GM12873 (cell line): ENCODE measurements around the gene TMEM171.

Source experiments
- CTCF ChIP-seq: IDR thresholded peaks from 2 replicates; pipeline ENCODE4 v1.5.1; 2012; ENCODE audit warnings: low read depth, mild to moderate bottlenecking, moderate library complexity, low read length, control low read depth; ENCODE audit not compliant: insufficient read depth; ENCODE audit errors: missing control alignments

Gene TMEM171

GRCh38 chr5:73160239-73160671 lies 39.9 kb downstream of the TMEM171 start:
- TF ChIP-seq CTCF: no peak

DNA sequence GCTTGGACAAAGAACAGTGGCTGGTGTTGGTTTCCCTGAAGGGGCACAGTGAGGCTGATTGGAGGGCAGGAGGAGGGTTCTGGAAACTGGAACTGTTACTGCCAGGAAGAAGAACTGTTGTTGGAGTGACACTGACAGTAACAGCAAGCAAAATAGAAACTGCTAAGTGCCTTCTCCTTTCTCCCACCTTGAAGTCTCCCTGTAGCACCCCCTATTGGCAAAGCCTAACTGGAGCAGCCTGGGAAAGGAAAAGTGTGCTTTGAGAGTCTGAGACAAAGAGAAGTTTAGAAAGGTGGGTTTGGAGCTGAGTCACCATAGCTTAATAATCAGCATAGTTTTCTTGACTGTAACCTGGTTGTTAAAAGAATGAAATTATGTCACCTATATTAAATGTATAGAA lies 50.1 kb downstream of the TMEM171 start:
- TF ChIP-seq CTCF: peak; percentile 71

DNA sequence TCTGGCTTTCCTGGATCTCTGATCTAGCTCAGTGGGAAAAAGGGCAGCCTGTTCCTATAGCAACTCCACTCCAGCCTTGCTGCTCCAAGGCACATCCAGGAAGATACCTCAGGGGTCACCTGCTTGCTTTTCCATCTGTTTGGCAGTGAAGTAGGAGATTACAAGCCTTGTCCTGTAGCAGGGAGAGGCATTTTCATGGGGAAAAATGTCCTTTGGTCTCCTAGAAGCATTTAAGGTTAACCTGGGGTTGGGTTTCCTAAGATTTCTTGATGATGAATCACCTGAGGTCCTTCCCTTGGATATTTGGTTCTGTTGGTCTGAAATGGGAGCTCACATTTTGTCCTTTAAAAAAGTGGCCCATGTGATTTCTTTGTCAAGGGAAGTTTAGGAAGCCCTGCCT lies 51.1 kb downstream of the TMEM171 start:
- TF ChIP-seq CTCF: no peak

DNA sequence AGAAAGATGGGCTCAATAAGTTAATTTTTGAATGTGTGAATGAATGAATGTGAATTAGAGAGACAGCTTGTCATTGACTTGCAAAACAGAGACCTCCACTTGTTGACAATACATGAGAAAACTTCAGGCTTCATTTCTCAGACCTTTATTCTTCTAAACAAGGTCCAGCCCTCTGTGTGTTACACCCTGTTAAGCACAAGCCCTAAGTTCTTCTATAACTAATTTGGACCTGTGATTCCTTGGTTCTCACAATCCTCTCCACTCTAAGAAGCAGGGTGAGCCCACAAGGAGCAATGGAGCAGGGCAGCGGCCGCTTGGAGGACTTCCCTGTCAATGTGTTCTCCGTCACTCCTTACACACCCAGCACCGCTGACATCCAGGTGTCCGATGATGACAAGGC lies 52.6 kb downstream of the TMEM171 start, which contains the start of gene TMEM174:
Gene TMEM174 (plus strand): TSS at position 243 of the 400 bp plus-strand sequence. CDS start 51 bp downstream, at position 294.
- no peak for TF ChIP-seq CTCF

DNA sequence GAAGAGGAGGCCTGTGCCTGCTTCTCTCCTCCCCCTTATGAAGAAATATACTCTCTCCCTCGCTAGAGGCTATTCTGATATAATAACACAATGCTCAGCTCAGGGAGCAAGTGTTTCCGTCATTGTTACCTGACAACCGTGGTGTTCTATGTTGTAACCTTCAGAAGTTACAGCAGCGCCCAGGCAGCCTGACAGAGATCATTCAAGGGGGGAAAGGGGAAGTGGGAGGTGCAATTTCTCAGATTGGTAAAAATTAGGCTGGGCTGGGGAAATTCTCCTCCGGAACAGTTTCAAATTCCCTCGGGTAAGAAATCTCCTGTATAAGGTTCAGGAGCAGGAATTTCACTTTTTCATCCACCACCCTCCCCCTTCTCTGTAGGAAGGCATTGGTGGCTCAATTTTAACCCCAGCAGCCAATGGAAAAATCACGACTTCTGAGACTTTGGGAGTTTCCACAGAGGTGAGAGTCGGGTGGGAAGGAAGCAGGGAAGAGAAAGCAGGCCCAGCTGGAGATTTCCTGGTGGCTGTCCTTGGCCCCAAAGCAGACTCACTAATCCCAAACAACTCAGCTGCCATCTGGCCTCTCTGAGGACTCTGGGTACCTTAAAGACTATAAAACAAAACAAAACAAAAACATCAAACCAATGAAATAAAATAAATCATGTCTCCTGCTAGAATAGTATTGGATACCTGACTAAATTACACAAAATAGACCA lies 53.9 kb downstream of the TMEM171 start:
- no peak for TF ChIP-seq CTCF

DNA sequence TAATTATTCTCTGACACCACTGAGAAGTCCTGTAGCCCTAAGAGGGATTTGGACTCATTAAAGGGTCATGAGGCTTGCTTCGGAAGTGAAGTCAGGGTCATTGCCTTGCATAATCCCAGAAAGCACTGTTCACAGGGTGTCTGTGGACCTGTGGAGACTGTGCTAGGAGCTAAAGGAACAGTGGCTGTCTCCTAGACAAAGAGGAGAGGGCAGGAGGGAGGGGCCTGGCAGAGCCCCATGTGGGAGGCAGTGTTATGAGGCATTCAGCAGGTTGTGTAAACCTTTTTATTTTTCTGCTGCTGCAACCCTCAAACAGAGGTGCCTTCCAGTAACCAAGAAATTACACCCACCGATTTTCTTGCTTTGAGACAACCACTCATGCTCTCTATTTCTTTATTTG lies 55.9 kb downstream of the TMEM171 start:
- TF ChIP-seq CTCF: no peak

DNA sequence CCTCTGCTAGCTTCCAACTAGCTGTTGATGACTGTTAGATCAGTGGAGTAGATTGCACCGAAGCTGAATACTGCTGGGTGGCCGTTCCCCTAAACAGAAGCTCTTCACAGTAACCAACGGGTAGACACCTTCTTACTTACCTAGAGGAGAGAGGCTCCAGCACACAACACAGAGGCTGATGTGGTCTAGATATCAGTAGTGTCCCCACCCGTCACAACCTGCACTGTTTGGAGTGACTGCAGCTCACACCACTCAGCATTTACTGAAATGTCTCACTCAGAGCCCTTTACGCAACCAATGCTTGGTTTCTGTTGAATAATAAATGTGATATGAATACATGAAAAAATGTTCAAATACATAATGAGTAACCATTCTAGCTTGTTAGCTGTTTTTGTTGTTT lies 57.9 kb downstream of the TMEM171 start:
- no peak for TF ChIP-seq CTCF
